NCI-H524 treated with DMSO at 0.1 percent for 48 hours (cell line): ENCODE measurements around the gene RHOU.
"Not testable (repeated sequence)": the region's sequence is repeated elsewhere in the genome, so short reads cannot be mapped to it uniquely, and the experiment has no call there.

Source experiments
- DNase-seq: peaks from one replicate; lab custom pipeline; 2025; lab: John Stamatoyannopoulos, UW

Gene RHOU

GRCh38 chr1:228734881-228735801 lies at the start of gene RHOU:
TSS of gene RHOU (plus strand) at chr1:228735479. CDS start at chr1:228735743, 264 bp downstream.
- no peak for DNase-seq

- no peak for DNase-seq
Observed at GRCh38 chr1:228687587-228687986, 47.7 kb upstream of the RHOU start.

GRCh38 chr1:228689255-228689654 lies 46.0 kb upstream of the RHOU start:
- DNase-seq: no peak

- DNase-seq: no peak
Observed at GRCh38 chr1:228691211-228691610, 44.1 kb upstream of the RHOU start.

- DNase-seq: peak; percentile 17
Observed at GRCh38 chr1:228691926-228692325, 43.4 kb upstream of the RHOU start.

- not testable (repeated sequence) for DNase-seq
Observed at GRCh38 chr1:228694447-228694846, 40.8 kb upstream of the RHOU start.

- no peak for DNase-seq
Observed at GRCh38 chr1:228695015-228695955, 40.0 kb upstream of the RHOU start.

GRCh38 chr1:228697207-228698016 lies 37.9 kb upstream of the RHOU start:
- no peak for DNase-seq

GRCh38 chr1:228698017-228698329 lies 37.3 kb upstream of the RHOU start:
- no peak for DNase-seq

GRCh38 chr1:228702433-228702832 lies 32.8 kb upstream of the RHOU start:
- no peak for DNase-seq

- DNase-seq: no peak
Observed at GRCh38 chr1:228706305-228706704, 29.0 kb upstream of the RHOU start.

GRCh38 chr1:228717081-228717480 lies 18.2 kb upstream of the RHOU start:
- DNase-seq: no peak

- DNase-seq: no peak
Observed at GRCh38 chr1:228721407-228721806, 13.9 kb upstream of the RHOU start.

GRCh38 chr1:228723287-228723686 lies 12.0 kb upstream of the RHOU start:
- DNase-seq: no peak

- no peak for DNase-seq
Observed at GRCh38 chr1:228723921-228724320, 11.4 kb upstream of the RHOU start.

GRCh38 chr1:228725178-228725577 lies 10.1 kb upstream of the RHOU start:
- no peak for DNase-seq

GRCh38 chr1:228727681-228728171 lies 7.6 kb upstream of the RHOU start:
- no peak for DNase-seq

- DNase-seq: no peak
Observed at GRCh38 chr1:228732426-228732825, 2.9 kb upstream of the RHOU start.

GRCh38 chr1:228733576-228733975 lies 1.7 kb upstream of the RHOU start:
- DNase-seq: no peak

GRCh38 chr1:228735871-228736586 lies 750 bp downstream of the RHOU start:
- no peak for DNase-seq

- DNase-seq: no peak
Observed at GRCh38 chr1:228736844-228737445, 1.7 kb downstream of the RHOU start.
